Sigmoid colon (tissue), 4 donors: ENCODE measurements around the gene SLC30A7.

Experiments
- CTCF ChIP-seq, 4 experiments: fragments of 450-650 bp in 3 of 4; fragments of 200-600 bp in 1 of 4; IDR thresholded peaks; one replicate each; pipeline ENCODE4 v1.5.1; 2016 to 2019; ENCODE audit warnings: antibody characterized with exemption in 4 of 4, mild to moderate bottlenecking in 3 of 4, moderate library complexity in 2 of 4
- EP300 ChIP-seq, 4 donors: sonication (generic); formaldehyde crosslinking; IDR thresholded peaks; one replicate each; pipeline ENCODE4 v1.6.1; 2017; ENCODE audit warnings: antibody characterized with exemption in 4 of 4

- TF ChIP-seq CTCF (IDR thresholded peaks at IDR 0.05), result no peak
- no peak for TF ChIP-seq EP300 (IDR thresholded peaks at IDR 0.05)
These were observed 108.2 kb downstream of the SLC30A7 start for GRCh38 chr1:101004061-101004460.
